ENCODE measurements around the gene C5orf52. TPM values are rescaled to one million over a fixed set of nuclear protein-coding genes. Genes with fewer than 3 reads are reported as not detected.

C5orf52 gene
- total RNA-seq, 2 experiments from 2014 or later: not detected

Other genes starting within 250 kb of the C5orf52 start
- gene NIPAL4, start 211.3 kb upstream of the C5orf52 start, total RNA-seq: not detected
- 10 to 100 TPM; 77.7 to 80.6 TPM for gene ADAM19, start 95.8 kb upstream of the C5orf52 start, total RNA-seq
- gene SOX30, start 19.1 kb upstream of the C5orf52 start, total RNA-seq: under 1 TPM; 0.10 to 0.11 TPM
- 10 to 100 TPM; 12.4 to 13.4 TPM for gene THG1L, start 59.9 kb downstream of the C5orf52 start, total RNA-seq
- 1 to 10 TPM; 5.7 to 5.8 TPM for gene LSM11, start 72.2 kb downstream of the C5orf52 start, total RNA-seq
- 10 to 100 TPM; 65.7 to 67.2 TPM for gene CLINT1, start 187.6 kb downstream of the C5orf52 start, total RNA-seq